Activated gamma-delta T cell treated with anti-CD3 and anti-CD28 coated beads, Interleukin-2, amount 50 U/mL, for 16 hours (primary cell): ENCODE measurements around the gene FOXK2.
"Not testable (repeated sequence)": the region's sequence is repeated elsewhere in the genome, so short reads cannot be mapped to it uniquely, and the experiment has no call there.

Experiments
- DNase-seq: peaks from one replicate; pipeline ENCODE4 v3.0.0-alpha.2; 2020; ENCODE audit warnings: low read depth

FOXK2 gene

DNA sequence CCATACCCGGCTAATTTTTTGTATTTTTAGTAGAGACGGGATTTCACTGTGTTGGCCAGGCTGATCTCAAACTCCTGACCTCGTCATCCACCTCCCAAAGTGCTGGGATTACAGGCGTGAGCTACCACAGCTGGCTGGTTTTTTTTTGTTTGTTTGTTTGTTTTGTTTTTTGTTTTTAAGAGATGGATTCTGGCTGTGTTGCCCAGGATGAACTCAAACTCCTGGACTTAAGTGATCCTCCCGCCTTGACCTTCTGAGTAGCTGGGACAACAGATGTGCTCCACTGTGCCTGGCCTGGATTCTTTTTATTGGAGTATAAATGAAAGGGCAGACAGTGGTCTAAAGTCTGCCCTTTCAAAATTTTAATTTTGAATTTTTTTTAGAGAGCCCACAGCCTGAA is 44.7 kb downstream of the FOXK2 start:
- no peak for DNase-seq

GRCh38 chr17:82565551-82565950 is 46.0 kb downstream of the FOXK2 start:
- no peak for DNase-seq

DNA sequence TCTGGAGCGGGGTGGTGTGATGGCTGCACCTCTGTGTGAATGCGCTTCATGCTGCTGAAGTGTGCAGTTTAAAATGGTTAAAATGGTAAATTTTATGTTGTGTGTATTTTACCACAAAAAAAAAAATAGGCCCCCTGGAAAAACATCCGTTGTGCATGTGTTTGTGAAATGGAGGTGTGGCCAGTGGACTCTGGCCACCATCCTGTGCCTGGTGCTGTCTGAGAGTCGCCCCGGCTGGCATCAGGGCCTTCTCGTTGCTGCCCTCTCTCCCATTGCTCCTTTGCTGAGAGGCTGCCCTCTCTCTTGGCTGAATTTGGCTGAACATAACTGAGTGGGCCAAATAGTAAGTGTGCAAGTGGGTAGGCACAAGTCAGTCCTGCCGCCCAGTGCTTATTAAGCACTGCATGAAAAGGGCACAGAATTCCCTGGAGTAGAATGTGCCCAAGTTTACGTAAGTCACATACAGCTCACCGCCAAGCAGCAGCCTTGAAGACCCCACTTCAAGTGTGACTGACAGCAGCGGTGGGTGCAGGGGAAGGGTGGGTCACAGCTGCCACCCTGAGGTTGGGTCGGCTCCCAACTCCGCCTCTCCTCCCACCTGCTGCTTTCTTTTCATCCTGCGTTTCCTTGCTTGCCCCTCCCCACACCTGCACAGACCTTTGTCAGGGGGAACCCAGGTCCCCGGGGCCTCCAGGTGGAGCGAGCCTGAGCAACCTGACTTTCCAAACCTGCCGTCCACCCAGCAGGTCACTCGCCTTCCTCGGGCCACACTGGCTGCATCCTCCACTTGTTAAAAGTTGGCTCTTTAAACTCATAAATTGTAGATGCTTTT is 46.8 kb downstream of the FOXK2 start:
- no peak for DNase-seq

DNA sequence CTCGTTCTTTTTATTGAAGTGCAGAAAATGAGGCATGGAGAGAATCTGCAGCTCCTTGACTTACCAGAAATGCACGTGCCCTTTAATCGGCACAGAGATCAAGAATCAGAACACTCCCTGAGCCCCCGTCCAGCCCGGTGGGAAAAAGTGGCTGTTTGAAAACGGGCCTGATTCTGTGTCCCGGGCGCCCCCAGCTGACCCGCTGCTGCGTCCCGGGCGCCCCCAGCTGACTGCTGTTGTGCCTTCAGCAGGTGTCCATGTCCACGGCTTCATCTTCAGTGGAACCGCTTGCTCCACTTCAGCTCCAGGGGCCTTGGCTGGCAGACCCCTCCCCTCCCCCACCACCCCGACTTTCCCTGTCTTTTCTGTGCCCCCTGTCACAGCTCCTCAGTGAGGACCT is 47.8 kb downstream of the FOXK2 start:
- DNase-seq = no peak

GRCh38 chr17:82568997-82569393 is 49.5 kb downstream of the FOXK2 start:
- no peak for DNase-seq

GRCh38 chr17:82569621-82570020 is 50.1 kb downstream of the FOXK2 start:
- DNase-seq = no peak

DNA sequence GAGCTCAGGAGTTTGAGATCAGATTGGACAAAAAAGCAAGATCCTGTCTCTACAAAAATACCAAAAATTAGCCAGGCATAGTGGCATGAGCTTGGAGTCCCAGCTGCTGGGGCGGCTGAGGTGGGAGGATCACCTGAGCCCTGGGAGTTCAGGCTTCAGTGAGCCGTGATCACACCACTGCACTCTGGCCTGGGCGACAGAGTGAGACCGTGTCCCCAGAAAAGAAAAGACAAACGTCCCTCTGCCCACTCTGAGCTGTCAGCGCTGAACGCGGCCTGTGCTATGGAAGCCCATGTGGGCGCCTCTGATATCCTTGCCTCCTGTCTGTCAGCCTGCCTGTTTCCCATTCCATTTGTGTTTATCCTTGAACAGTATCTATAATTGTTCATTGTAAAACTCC is 50.7 kb downstream of the FOXK2 start:
- DNase-seq = no peak

DNA sequence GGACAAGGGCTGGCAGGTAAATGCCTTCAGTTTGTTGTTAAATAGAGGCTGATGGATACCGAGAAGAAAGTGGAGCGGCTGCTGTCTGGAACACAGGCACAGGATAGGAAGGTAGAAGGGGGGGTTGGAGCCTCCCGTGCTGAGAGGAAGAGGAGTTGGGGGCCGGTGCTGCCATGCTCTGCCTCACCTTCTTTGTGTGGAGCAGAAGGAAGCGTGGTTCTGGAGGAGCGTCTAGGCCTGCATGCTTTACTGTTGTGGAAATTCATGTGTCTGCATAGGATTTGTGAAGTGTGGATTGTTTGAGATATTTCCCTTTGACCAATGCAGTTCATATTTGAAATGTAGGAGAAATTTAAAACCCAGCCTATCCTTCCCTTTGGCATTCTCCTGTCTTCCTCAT is 52.3 kb downstream of the FOXK2 start:
- no peak for DNase-seq

GRCh38 chr17:82574041-82574440 is 54.5 kb downstream of the FOXK2 start:
- DNase-seq = no peak

- DNase-seq = not testable (repeated sequence)
Measured at GRCh38 chr17:82575581-82576221, 56.2 kb downstream of the FOXK2 start.

DNA sequence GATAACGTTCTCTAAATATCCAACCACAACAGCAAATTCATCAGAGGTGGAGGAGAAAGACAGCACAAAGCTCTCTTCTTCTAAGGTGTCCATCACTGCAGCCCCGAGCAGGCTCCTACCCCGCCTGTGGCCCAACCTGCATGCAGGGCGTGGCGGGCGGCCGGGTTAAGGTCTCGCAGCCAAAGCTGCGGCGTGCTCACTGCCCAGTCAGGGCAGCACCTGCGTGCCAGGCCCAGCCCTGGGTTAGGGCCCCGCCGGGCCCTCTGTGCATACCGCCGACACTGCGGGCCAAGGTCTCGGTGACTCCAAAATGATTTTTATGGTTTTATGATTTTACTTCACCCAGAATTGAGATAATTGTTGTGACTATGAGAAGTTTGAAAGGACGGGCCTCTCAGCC is 57.8 kb downstream of the FOXK2 start:
- no peak for DNase-seq

DNA sequence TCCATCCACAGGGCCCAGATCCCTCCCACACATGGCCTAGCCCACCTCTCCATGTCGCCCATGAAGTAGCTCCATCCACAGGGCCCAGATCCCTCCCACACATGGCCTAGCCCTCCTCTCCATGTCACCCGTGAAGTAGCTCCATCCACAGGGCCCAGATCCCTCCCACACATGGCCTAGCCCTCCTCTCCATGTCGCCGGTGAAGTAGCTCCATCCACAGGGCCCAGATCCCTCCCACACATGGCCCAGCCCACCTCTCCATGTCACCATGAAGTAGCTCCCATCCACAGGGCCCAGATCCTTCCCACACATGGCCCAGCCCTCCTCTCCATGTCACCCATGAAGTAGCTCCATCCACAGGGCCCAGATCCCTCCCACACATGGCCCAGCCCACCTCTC is 60.4 kb downstream of the FOXK2 start:
- not testable (repeated sequence) for DNase-seq

- no peak for DNase-seq
Measured at GRCh38 chr17:82582213-82582612, 62.7 kb downstream of the FOXK2 start.

DNA sequence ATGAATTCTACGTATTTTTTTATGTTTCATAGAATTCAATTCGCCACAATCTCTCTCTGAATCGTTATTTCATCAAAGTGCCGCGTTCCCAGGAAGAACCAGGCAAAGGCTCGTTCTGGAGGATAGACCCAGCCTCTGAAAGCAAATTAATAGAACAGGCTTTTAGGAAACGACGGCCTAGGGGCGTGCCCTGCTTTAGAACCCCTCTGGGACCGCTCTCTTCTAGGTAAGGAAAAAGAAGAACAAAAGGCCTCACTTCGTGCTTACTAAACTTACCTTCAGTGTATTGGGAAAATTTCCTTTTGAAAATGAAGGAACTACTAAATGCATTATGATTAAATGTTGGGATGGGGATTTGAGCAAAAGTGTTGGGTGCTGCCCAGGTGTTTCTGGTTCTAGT is 63.2 kb downstream of the FOXK2 start:
- DNase-seq = no peak

- DNase-seq = peak; percentile 39
Measured at GRCh38 chr17:82583720-82584234, 64.2 kb downstream of the FOXK2 start.

DNA sequence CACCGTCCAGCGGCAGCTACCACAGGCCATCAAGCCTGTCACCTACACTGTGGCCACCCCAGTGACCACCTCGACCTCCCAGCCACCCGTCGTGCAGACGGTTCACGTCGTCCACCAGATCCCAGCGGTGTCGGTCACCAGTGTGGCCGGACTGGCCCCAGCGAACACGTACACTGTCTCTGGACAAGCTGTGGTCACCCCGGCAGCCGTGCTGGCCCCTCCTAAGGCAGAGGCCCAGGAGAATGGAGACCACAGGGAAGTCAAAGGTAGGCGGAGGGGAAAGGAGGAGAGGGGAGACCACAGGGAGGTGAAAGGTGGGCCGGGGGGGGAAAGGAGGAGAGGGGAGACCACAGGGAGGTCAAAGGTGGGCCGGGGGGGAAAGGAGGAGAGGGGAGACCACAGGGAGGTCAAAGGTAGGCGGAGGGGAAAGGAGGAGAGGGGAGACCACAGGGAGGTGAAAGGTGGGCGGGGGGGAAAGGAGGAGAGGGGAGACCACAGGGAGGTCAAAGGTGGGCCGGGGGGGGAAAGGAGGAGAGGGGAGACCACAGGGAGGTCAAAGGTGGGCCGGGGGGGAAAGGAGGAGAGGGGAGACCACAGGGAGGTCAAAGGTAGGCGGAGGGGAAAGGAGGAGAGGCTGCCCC is 66.5 kb downstream of the FOXK2 start:
- not testable (repeated sequence) for DNase-seq

DNA sequence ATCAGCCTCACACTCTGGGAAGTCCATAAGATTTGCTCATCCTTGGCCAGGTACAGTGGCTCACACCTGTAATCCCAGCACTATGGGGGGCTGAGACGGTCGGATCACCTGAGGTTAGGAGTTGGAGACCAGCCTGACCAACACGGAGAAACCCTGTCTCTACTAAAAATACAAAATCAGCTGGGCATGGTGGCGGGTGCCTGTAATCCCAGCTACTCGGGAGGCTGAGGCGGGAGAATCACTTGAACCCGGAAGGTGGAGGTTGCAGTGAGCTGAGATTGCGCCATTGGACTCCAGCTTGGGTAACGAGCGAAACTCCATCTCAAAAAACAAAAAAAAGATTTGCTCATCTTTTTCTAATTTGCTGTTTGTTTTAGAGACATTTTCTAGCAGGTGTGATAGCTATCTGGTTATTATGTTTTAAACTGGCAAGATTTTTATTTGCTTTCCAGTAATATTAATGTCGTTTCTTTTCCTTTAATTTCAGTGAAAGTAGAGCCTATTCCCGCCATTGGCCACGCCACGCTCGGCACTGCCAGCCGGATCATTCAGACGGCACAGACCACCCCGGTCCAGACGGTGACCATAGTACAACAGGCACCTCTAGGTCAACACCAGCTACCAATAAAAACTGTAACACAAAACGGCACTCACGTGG is 67.2 kb downstream of the FOXK2 start:
- no peak for DNase-seq

- DNase-seq = no peak
Measured at GRCh38 chr17:82587234-82588086, 67.9 kb downstream of the FOXK2 start.

GRCh38 chr17:82588266-82589175 is 69.0 kb downstream of the FOXK2 start:
- no peak for DNase-seq

- no peak for DNase-seq
Measured at GRCh38 chr17:82589851-82590180, 70.3 kb downstream of the FOXK2 start.

DNA sequence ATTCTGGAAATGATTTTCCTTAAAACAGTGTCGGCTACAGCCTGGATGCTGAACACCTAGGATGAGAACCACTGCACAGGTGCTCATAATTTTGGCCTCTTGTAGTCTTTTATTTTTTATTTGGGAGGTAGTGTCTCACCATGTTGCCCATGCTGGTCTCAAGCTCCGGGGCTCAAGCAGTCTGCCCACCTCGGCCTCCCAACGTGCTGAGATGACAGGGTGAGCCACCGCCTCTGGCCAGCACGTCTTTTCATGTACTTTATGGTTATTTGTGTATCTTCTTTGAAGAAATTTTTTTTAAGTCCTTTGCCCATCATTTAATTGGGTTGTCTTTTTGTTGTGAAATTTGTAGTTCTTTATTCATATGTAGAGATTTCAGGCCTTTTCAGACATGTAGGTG is 70.7 kb downstream of the FOXK2 start:
- DNase-seq = no peak
